LNCaP clone FGC (cell line): ENCODE data around the gene NSA2.
A peak's percentile ranks its signal among the peaks of the same experiment; 100 is the strongest.
"Not testable (repeated sequence)": the region's sequence is repeated elsewhere in the genome, so short reads cannot be mapped to it uniquely, and the experiment has no call there.

Experiments used
- DNase-seq: peaks from one replicate; pipeline ENCODE4 v3.0.0-alpha.2; 2011; ENCODE audit warnings: low read depth
- H3K4me3 ChIP-seq: 2 replicates; pipeline ENCODE4 v1.5.1; 2011; ENCODE audit warnings: mild to moderate bottlenecking, low read depth, low read length, control low read depth
- CTCF ChIP-seq: IDR thresholded peaks from 2 replicates; pipeline ENCODE4 v1.5.1; 2012; ENCODE audit warnings: mild to moderate bottlenecking; ENCODE audit not compliant: control insufficient read depth, insufficient read depth; ENCODE audit errors: extremely low read depth

NSA2 gene

GRCh38 chr5:74766849-74767578 is at the start of gene NSA2, which contains the start of gene GFM2:
NSA2 (plus strand) TSS chr5:74767249; CDS start chr5:74767361, 112 bp downstream.
GFM2 (minus strand) TSS chr5:74767117; CDS start chr5:74763742, 3,375 bp downstream.
- no peak for TF ChIP-seq CTCF
- peak within 1 kb of the TSS; percentile 93 for H3K4me3 ChIP-seq
- DNase-seq, result peak; percentile 89

DNA sequence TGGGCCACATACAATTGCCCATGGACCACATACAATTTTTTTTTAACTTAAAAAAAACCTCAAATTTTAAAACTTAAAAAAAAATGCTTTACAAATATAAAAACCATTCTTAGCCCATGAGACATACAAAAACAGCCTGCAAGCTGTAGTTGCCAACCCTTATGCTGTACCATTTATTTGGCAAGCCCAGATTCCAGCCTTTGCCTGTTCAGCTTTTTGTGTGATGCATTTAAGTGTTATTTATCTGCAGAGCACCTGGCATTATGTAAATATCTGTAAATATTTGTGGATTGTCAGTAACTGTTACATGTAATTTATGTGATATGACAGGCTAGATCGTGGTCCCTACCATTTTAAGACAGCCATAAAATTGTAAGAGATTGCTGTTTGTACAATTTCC is 49.5 kb upstream of the NSA2 start:
- TF ChIP-seq CTCF, result no peak
- no peak for DNase-seq
- H3K4me3 ChIP-seq, result no peak overlapping the region

DNA sequence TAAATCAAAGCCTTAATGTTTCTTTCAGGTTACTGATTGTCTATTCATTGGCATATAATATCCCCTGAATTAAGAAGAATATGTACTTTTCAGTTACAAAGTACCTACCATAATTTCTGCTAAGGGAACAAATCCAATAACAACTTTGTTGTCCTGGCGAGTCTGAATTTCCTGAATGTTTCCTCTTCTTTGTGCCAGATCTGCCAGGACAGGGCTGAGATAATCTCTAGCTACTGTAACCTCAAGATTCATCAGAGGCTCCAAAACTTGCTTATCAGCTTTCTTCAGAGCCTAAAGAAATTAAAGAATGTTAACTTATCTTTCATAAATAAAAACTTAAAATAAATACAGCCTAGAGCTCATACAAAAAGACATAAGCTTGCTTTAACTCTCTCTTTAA is 44.8 kb upstream of the NSA2 start:
- DNase-seq, result peak; percentile 68
- no peak for TF ChIP-seq CTCF

GRCh38 chr5:74725331-74725730 is 41.7 kb upstream of the NSA2 start:
- H3K4me3 ChIP-seq, result no peak overlapping the region
- no peak for TF ChIP-seq CTCF
- no peak for DNase-seq

More for the DNA sequence above, 44.8 kb upstream of the NSA2 start:
- no peak overlapping the region for H3K4me3 ChIP-seq

DNA sequence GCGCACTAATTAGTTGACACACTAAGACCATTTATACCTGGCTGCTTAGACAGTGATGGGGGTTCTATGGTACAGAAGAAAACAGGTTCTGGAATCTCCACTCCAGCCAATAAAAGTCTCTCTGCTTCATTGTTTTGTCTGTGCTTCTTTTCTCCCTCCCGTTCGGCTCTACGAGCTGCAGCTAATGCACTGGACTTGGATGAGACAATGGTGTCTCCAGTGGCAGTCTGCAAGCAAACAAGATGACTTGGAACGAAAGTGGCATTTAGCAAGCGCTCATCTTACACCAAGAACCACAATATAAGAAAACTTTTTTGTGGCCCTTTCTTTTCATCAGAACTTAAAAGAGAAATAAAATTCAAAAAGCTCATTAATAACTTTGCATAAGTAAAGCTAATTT is 30.3 kb upstream of the NSA2 start:
- no peak for TF ChIP-seq CTCF
- H3K4me3 ChIP-seq, result no peak overlapping the region
- DNase-seq, result no peak

DNA sequence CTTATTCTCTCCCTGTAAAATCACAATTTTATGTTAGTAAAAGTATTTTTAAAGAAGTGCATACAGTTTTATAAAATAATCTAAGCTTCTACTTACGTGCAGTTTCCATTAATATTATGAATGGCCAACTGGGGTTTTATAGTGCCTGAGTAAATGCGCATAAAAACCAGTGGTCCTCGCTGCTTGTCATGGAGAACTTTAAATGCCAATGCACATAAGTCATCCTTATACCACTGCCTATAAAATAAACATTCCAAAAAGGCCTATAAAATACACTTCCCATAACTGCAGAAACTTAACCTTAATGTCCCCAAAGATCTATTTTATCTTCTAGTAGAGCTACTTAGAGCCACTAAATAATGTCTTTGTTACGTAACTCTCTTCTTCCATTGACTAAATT is 28.6 kb upstream of the NSA2 start:
- no peak for TF ChIP-seq CTCF
- no peak for DNase-seq
- no peak overlapping the region for H3K4me3 ChIP-seq

GRCh38 chr5:74748742-74749141 is 18.3 kb upstream of the NSA2 start:
- DNase-seq, H3K4me3 ChIP-seq: not testable (repeated sequence)
